HCT116 (cell line): Measurements from ENCODE around the gene MCOLN1.

Source experiments
- POLR2A ChIP-seq: IDR thresholded peaks from 2 replicates; pipeline ENCODE4 v1.7.0; 2011; ENCODE audit warnings: borderline replicate concordance; ENCODE audit not compliant: insufficient read depth, insufficient read length; ENCODE audit errors: extremely low read depth
- TF ChIP-seq, protein P1 (sequence below): IDR thresholded peaks from 2 replicates; pipeline ENCODE4 v1.6.1; 2012; ENCODE audit warnings: low read depth
- TF ChIP-seq, protein P2 (sequence below), 3 experiments: fragments of 200-600 bp in 1 of 3; sonication (generic) in 1 of 3; IDR thresholded peaks in 2 of 3; conservative IDR thresholded peaks in 1 of 3; 2 replicates each; pipeline ENCODE4 v1.5.1; 2012 to 2017; ENCODE audit warnings: low read depth in 2 of 3, low read length in 2 of 3, antibody characterized with exemption in 1 of 3, borderline replicate concordance in 1 of 3, control low read depth in 1 of 3, mild to moderate bottlenecking in 1 of 3, mixed read lengths in 1 of 3, mixed run types in 1 of 3, moderate library complexity in 1 of 3; ENCODE audit not compliant: insufficient read depth in 1 of 3

DNA sequence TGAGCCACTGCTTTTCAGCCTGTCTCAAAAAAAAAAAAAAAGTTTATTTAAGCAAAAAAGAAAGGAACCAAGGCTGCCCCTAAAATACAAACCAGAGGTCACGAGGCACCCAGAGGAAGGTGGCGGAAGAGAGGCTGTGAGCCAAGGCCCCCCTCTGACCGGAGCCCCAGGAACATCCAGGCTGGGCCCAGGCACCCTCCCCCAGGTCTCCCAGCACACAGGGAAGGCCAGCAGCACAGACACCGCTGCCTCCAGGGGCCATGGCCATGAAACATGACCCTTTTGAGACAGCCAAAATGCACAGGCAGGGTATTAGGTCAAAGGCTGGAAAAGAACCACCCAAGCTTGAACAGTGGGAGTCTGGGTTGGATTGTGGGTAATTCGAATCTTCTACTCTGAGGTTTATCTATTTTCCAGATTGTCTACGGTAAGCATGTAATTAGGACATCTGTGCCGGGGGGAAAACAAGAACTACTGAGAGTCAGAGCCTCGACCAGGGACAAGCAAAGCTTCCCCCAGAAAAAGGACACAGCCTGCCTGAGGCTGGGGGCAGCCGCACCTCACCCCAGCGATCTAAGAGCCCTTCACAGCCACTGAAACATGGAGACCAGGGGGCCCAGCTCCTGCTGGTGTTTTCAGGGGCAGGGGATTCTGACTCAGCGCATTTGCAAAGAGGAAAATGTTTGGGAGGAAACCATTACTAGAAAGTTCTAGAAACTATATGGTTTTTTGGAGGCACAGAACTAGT is 42.0 kb upstream of the MCOLN1 start:
- TF ChIP-seq, protein P1, sequence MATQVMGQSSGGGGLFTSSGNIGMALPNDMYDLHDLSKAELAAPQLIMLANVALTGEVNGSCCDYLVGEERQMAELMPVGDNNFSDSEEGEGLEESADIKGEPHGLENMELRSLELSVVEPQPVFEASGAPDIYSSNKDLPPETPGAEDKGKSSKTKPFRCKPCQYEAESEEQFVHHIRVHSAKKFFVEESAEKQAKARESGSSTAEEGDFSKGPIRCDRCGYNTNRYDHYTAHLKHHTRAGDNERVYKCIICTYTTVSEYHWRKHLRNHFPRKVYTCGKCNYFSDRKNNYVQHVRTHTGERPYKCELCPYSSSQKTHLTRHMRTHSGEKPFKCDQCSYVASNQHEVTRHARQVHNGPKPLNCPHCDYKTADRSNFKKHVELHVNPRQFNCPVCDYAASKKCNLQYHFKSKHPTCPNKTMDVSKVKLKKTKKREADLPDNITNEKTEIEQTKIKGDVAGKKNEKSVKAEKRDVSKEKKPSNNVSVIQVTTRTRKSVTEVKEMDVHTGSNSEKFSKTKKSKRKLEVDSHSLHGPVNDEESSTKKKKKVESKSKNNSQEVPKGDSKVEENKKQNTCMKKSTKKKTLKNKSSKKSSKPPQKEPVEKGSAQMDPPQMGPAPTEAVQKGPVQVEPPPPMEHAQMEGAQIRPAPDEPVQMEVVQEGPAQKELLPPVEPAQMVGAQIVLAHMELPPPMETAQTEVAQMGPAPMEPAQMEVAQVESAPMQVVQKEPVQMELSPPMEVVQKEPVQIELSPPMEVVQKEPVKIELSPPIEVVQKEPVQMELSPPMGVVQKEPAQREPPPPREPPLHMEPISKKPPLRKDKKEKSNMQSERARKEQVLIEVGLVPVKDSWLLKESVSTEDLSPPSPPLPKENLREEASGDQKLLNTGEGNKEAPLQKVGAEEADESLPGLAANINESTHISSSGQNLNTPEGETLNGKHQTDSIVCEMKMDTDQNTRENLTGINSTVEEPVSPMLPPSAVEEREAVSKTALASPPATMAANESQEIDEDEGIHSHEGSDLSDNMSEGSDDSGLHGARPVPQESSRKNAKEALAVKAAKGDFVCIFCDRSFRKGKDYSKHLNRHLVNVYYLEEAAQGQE, result no peak
- no peak for TF ChIP-seq POLR2A
- TF ChIP-seq, protein P2, sequence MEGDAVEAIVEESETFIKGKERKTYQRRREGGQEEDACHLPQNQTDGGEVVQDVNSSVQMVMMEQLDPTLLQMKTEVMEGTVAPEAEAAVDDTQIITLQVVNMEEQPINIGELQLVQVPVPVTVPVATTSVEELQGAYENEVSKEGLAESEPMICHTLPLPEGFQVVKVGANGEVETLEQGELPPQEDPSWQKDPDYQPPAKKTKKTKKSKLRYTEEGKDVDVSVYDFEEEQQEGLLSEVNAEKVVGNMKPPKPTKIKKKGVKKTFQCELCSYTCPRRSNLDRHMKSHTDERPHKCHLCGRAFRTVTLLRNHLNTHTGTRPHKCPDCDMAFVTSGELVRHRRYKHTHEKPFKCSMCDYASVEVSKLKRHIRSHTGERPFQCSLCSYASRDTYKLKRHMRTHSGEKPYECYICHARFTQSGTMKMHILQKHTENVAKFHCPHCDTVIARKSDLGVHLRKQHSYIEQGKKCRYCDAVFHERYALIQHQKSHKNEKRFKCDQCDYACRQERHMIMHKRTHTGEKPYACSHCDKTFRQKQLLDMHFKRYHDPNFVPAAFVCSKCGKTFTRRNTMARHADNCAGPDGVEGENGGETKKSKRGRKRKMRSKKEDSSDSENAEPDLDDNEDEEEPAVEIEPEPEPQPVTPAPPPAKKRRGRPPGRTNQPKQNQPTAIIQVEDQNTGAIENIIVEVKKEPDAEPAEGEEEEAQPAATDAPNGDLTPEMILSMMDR (IDR thresholded peaks at IDR 0.05 in 2 of 3, conservative IDR thresholded peaks at IDR 0.05 in 1 of 3; ENCODE audit: borderline replicate concordance in 1 of 3, insufficient read depth in 1 of 3, low read depth in 2 of 3, low read length in 2 of 3), result no peak
